Measurements from ENCODE around the gene PPARGC1A.

PPARGC1A gene

GRCh38 chr4:23851464-23851863, 38.4 kb downstream of the PPARGC1A start:
- Histone ChIP-seq H3K27ac (ENCODE audit: low read depth, low read length) (no peak overlapping the region), H3K9me3 (ENCODE audit: control insufficient read depth in 5 of 5, low read length in 5 of 5) (no peaks in the 10 kb centered on the region), H3K4me1 (ENCODE audit: control insufficient read depth in 5 of 5, insufficient read depth in 5 of 5, low read length in 5 of 5) (peaks cover 0 to under 1% (median 0%) of the 10 kb centered on the region in 5 donors), H3K27me3 (ENCODE audit: control insufficient read depth in 5 of 5, insufficient read depth in 4 of 5, low read length in 5 of 5) (no peaks in the 10 kb centered on the region), H3K4me3 (ENCODE audit: low read depth in 1 of 5, low read length in 5 of 5) (no peak overlapping the region), H3K9ac (ENCODE audit: low read length in 5 of 5) (no peak overlapping the region), H3K36me3 (ENCODE audit: control insufficient read depth in 5 of 5, insufficient read depth in 5 of 5, low read length in 5 of 5) (no peaks in the 10 kb centered on the region)

DNA sequence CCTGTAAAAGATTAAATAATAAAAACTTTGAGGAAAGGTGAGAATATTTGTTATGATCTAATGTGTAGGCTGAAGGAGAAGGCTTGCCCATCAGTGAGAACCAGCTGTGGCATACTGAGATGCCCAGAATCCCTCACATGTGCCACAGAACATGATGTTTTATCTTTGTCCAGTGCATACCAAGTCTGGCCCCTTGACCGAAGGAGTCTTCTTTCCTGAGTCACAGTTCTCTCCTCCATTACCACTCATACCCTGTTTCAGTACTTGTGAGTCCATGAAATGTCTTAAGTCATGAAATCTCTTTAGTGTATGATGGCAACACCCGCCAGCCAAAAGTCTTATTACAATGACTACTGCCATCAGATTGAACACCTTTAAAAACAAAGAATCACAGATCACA, 42.7 kb downstream of the PPARGC1A start:
- no peaks in the 10 kb centered on the region for H3K9me3 ChIP-seq (ENCODE audit: control insufficient read depth in 5 of 5, low read length in 5 of 5)
- no peak overlapping the region for H3K9ac ChIP-seq (ENCODE audit: low read length in 5 of 5)
- H3K36me3 ChIP-seq (ENCODE audit: control insufficient read depth in 5 of 5, insufficient read depth in 5 of 5, low read length in 5 of 5): no peaks in the 10 kb centered on the region
- H3K27ac ChIP-seq (ENCODE audit: low read depth, low read length): no peak overlapping the region
- H3K27me3 ChIP-seq (ENCODE audit: control insufficient read depth in 5 of 5, insufficient read depth in 4 of 5, low read length in 5 of 5): no peaks in the 10 kb centered on the region
- no peak overlapping the region for H3K4me3 ChIP-seq (ENCODE audit: low read depth in 1 of 5, low read length in 5 of 5)
- no peaks in the 10 kb centered on the region for H3K4me1 ChIP-seq (ENCODE audit: control insufficient read depth in 5 of 5, insufficient read depth in 5 of 5, low read length in 5 of 5)

DNA sequence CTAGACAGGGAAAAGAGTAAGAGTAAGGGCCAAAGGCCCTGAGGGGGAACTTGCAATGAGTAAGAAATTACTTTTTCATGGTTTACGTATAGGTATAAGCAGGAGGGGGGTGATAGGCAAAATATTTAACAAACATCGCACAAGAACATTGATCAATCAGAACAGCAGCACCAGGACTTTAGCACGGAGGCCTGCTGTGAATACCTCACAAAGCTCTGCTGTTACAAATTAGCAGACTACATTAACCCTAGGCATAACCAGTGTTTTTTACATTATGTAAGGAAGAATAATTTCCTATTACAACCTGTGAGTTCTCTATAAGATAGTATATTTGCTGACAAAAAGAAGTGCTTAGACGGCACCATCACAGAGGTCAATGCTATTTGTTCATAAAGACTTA, 44.9 kb downstream of the PPARGC1A start:
- no peaks in the 10 kb centered on the region for H3K27me3 ChIP-seq (ENCODE audit: control insufficient read depth in 5 of 5, insufficient read depth in 4 of 5, low read length in 5 of 5)
- H3K4me3 ChIP-seq (ENCODE audit: low read depth in 1 of 5, low read length in 5 of 5): no peak overlapping the region
- H3K9ac ChIP-seq (ENCODE audit: low read length in 5 of 5): no peak overlapping the region
- no peaks in the 10 kb centered on the region for H3K36me3 ChIP-seq (ENCODE audit: control insufficient read depth in 5 of 5, insufficient read depth in 5 of 5, low read length in 5 of 5)
- H3K27ac ChIP-seq (ENCODE audit: low read depth, low read length): no peak overlapping the region
- no peaks in the 10 kb centered on the region for H3K4me1 ChIP-seq (ENCODE audit: control insufficient read depth in 5 of 5, insufficient read depth in 5 of 5, low read length in 5 of 5)
- H3K9me3 ChIP-seq (ENCODE audit: control insufficient read depth in 5 of 5, low read length in 5 of 5): no peaks in the 10 kb centered on the region

DNA sequence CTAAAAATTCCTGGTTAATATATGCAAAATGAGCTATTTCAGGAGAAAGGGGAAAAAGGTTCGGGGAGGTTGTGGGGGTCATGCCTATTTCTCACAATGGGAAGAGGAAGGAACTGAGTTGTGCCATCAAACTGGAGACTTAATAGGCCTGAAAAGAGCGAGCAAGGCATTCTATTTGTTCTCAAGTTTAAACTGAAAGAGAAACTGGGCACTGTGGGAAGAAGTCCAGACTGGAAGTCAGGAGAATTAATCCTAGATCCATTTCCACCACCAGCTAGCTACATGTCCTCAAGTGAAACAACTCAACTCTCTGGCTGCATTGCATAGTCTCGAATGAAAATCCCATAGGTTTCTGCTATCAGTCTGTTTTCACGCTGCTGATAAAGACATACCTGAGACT, 50.6 kb downstream of the PPARGC1A start:
- Histone ChIP-seq H3K27ac (ENCODE audit: low read depth, low read length) (no peak overlapping the region), H3K9me3 (ENCODE audit: control insufficient read depth in 5 of 5, low read length in 5 of 5) (no peaks in the 10 kb centered on the region), H3K4me1 (ENCODE audit: control insufficient read depth in 5 of 5, insufficient read depth in 5 of 5, low read length in 5 of 5) (peaks cover 0 to 6% (median 0%) of the 10 kb centered on the region in 5 donors), H3K4me3 (ENCODE audit: low read depth in 1 of 5, low read length in 5 of 5) (peak overlapping the region in 1 of 5 donors; percentile 28), H3K27me3 (ENCODE audit: control insufficient read depth in 5 of 5, insufficient read depth in 4 of 5, low read length in 5 of 5) (no peaks in the 10 kb centered on the region), H3K36me3 (ENCODE audit: control insufficient read depth in 5 of 5, insufficient read depth in 5 of 5, low read length in 5 of 5) (no peaks in the 10 kb centered on the region), H3K9ac (ENCODE audit: low read length in 5 of 5) (no peak overlapping the region)

- no peak overlapping the region for H3K4me3 ChIP-seq (ENCODE audit: low read depth in 1 of 5, low read length in 5 of 5)
- H3K4me1 ChIP-seq (ENCODE audit: control insufficient read depth in 5 of 5, insufficient read depth in 5 of 5, low read length in 5 of 5): peaks cover 0 to 6% (median 0%) of the 10 kb centered on the region in 5 donors
- H3K27ac ChIP-seq (ENCODE audit: low read depth, low read length): no peak overlapping the region
- H3K9me3 ChIP-seq (ENCODE audit: control insufficient read depth in 5 of 5, low read length in 5 of 5): no peaks in the 10 kb centered on the region
- H3K36me3 ChIP-seq (ENCODE audit: control insufficient read depth in 5 of 5, insufficient read depth in 5 of 5, low read length in 5 of 5): no peaks in the 10 kb centered on the region
- H3K9ac ChIP-seq (ENCODE audit: low read length in 5 of 5): no peak overlapping the region
- no peaks in the 10 kb centered on the region for H3K27me3 ChIP-seq (ENCODE audit: control insufficient read depth in 5 of 5, insufficient read depth in 4 of 5, low read length in 5 of 5)
Observed at GRCh38 chr4:23838607-23839006, 51.2 kb downstream of the PPARGC1A start.

- peaks cover 0 to 6% (median 0%) of the 10 kb centered on the region in 5 donors for H3K4me1 ChIP-seq (ENCODE audit: control insufficient read depth in 5 of 5, insufficient read depth in 5 of 5, low read length in 5 of 5)
- H3K27ac ChIP-seq (ENCODE audit: low read depth, low read length): no peak overlapping the region
- H3K4me3 ChIP-seq (ENCODE audit: low read depth in 1 of 5, low read length in 5 of 5): no peak overlapping the region
- H3K9me3 ChIP-seq (ENCODE audit: control insufficient read depth in 5 of 5, low read length in 5 of 5): no peaks in the 10 kb centered on the region
- H3K9ac ChIP-seq (ENCODE audit: low read length in 5 of 5): no peak overlapping the region
- H3K27me3 ChIP-seq (ENCODE audit: control insufficient read depth in 5 of 5, insufficient read depth in 4 of 5, low read length in 5 of 5): no peaks in the 10 kb centered on the region
- H3K36me3 ChIP-seq (ENCODE audit: control insufficient read depth in 5 of 5, insufficient read depth in 5 of 5, low read length in 5 of 5): no peaks in the 10 kb centered on the region
Observed at GRCh38 chr4:23838131-23838530, 51.7 kb downstream of the PPARGC1A start.

- Histone ChIP-seq H3K36me3 (ENCODE audit: control insufficient read depth in 5 of 5, insufficient read depth in 5 of 5, low read length in 5 of 5) (no peaks in the 10 kb centered on the region), H3K27me3 (ENCODE audit: control insufficient read depth in 5 of 5, insufficient read depth in 4 of 5, low read length in 5 of 5) (no peaks in the 10 kb centered on the region), H3K4me1 (ENCODE audit: control insufficient read depth in 5 of 5, insufficient read depth in 5 of 5, low read length in 5 of 5) (peaks cover 0 to 6% (median 0%) of the 10 kb centered on the region in 5 donors), H3K9me3 (ENCODE audit: control insufficient read depth in 5 of 5, low read length in 5 of 5) (no peaks in the 10 kb centered on the region), H3K27ac (ENCODE audit: low read depth, low read length) (no peak overlapping the region), H3K9ac (ENCODE audit: low read length in 5 of 5) (no peak overlapping the region), H3K4me3 (ENCODE audit: low read depth in 1 of 5, low read length in 5 of 5) (no peak overlapping the region)
Observed at GRCh38 chr4:23837371-23837770, 52.5 kb downstream of the PPARGC1A start.

- no peak overlapping the region for H3K4me3 ChIP-seq (ENCODE audit: low read depth in 1 of 5, low read length in 5 of 5)
- H3K36me3 ChIP-seq (ENCODE audit: control insufficient read depth in 5 of 5, insufficient read depth in 5 of 5, low read length in 5 of 5): no peaks in the 10 kb centered on the region
- H3K9ac ChIP-seq (ENCODE audit: low read length in 5 of 5): no peak overlapping the region
- H3K27ac ChIP-seq (ENCODE audit: low read depth, low read length): no peak overlapping the region
- H3K27me3 ChIP-seq (ENCODE audit: control insufficient read depth in 5 of 5, insufficient read depth in 4 of 5, low read length in 5 of 5): no peaks in the 10 kb centered on the region
- H3K4me1 ChIP-seq (ENCODE audit: control insufficient read depth in 5 of 5, insufficient read depth in 5 of 5, low read length in 5 of 5): peaks cover 0 to 6% (median 0%) of the 10 kb centered on the region in 5 donors
- H3K9me3 ChIP-seq (ENCODE audit: control insufficient read depth in 5 of 5, low read length in 5 of 5): no peaks in the 10 kb centered on the region
Observed at GRCh38 chr4:23835774-23836478, 53.9 kb downstream of the PPARGC1A start.

DNA sequence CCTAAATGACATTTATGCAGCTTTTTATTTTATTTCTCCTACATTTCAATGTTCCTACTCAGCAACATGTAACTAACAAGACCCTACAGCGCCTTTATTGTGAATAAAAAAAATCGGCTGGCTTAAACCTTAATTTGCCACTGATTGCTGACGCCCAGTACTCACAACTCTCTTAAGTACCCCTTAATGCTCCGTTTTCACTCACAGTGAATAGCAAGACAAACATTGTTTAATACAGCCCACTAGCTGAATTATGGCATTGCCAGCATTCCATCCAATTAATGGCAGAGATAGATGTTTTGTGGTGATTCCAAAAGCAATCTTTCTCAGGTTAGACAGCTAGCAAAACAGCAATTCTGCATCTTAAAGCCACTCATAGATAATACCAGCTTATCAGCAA, 61.1 kb downstream of the PPARGC1A start:
- H3K4me3 ChIP-seq (ENCODE audit: low read depth in 1 of 5, low read length in 5 of 5): no peak overlapping the region
- no peak overlapping the region for H3K27ac ChIP-seq (ENCODE audit: low read depth, low read length)
- no peaks in the 10 kb centered on the region for H3K9me3 ChIP-seq (ENCODE audit: control insufficient read depth in 5 of 5, low read length in 5 of 5)
- no peak overlapping the region for H3K9ac ChIP-seq (ENCODE audit: low read length in 5 of 5)
- H3K27me3 ChIP-seq (ENCODE audit: control insufficient read depth in 5 of 5, insufficient read depth in 4 of 5, low read length in 5 of 5): no peaks in the 10 kb centered on the region
- no peaks in the 10 kb centered on the region for H3K4me1 ChIP-seq (ENCODE audit: control insufficient read depth in 5 of 5, insufficient read depth in 5 of 5, low read length in 5 of 5)
- H3K36me3 ChIP-seq (ENCODE audit: control insufficient read depth in 5 of 5, insufficient read depth in 5 of 5, low read length in 5 of 5): peaks cover 6 to 19% (median 7%) of the 10 kb centered on the region in 5 donors

DNA sequence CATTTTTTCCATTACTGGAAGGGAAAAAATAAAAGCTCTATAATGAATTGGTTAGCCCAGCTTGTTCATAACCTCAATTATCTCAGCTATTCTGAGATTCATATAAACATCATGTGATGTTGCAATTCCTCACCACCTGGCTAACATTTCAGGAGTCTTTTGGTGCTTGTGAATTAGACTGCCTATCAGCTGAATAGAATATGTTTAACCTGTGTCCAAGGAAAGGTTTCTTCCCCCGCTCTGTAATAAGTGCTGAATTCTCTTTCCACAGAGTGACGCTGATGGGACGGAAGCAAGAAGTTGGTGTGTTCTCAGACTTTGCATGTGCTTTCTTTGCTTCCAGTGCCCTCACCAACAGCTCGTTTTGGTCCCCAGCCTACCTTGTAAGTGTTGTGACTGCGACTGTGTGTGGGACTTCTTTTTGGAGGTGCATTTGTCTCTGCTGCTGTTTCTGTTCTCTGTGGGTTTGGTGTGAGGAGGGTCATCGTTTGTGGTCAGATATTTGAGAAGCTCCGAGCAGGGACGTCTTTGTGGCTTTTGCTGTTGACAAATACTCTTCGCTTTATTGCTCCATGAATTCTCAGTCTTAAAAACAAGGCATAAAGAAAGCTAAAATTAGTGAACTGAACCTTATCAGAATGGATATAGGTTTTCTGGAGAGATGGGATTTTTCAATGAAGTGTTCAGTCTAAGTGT, 61.7 kb downstream of the PPARGC1A start:
- Histone ChIP-seq H3K27me3 (ENCODE audit: control insufficient read depth in 5 of 5, insufficient read depth in 4 of 5, low read length in 5 of 5) (no peaks in the 10 kb centered on the region), H3K36me3 (ENCODE audit: control insufficient read depth in 5 of 5, insufficient read depth in 5 of 5, low read length in 5 of 5) (peaks cover 6 to 19% (median 10%) of the 10 kb centered on the region in 5 donors)

More for the DNA sequence above, 61.7 kb downstream of the PPARGC1A start:
- Histone ChIP-seq H3K4me1 (ENCODE audit: control insufficient read depth in 5 of 5, insufficient read depth in 5 of 5, low read length in 5 of 5) (no peaks in the 10 kb centered on the region), H3K27ac (ENCODE audit: low read depth, low read length) (no peak overlapping the region), H3K9ac (ENCODE audit: low read length in 5 of 5) (no peak overlapping the region), H3K4me3 (ENCODE audit: low read depth in 1 of 5, low read length in 5 of 5) (no peak overlapping the region), H3K9me3 (ENCODE audit: control insufficient read depth in 5 of 5, low read length in 5 of 5) (no peaks in the 10 kb centered on the region)

Measured in subcutaneous abdominal adipose tissue (tissue), 5 donors.